ENCODE data around the gene WDR7.

- TF ChIP-seq HES2 (IDR thresholded peaks at IDR 0.05) (no peak), TFCP2L1 (CRISPR knock-in tag; IDR thresholded peaks at IDR 0.05) (no peak), USF2 (IDR thresholded peaks at IDR 0.05) (no peak), CTCF (IDR thresholded peaks at IDR 0.05) (no peak), ZFP36 (IDR thresholded peaks at IDR 0.05; ENCODE audit: borderline replicate concordance, partially characterized antibody) (no peak), CEBPB (IDR thresholded peaks at IDR 0.05) (no peak), BCL3 (IDR thresholded peaks at IDR 0.05) (no peak), POLR2A (IDR thresholded peaks at IDR 0.05; ENCODE audit: low read length) (no peak), RNF2 (IDR thresholded peaks at IDR 0.05; ENCODE audit: borderline replicate concordance, low read depth) (no peak)
These were observed 367.7 kb downstream of the WDR7 start for GRCh38 chr18:57018845-57019244.

Measured in A549 (cell line).